Fibroblast of skin of back (primary cell): ENCODE data around the gene METRN.

Experiments used
- DNase-seq: peaks from one replicate; pipeline ENCODE4 v3.0.0-alpha.2; 2013

Gene METRN

GRCh38 chr16:711084-711483, 3.8 kb upstream of the METRN start:
- DNase-seq = no peak

- DNase-seq = peak; percentile 60
Measured at GRCh38 chr16:711548-712320, 3.2 kb upstream of the METRN start.

GRCh38 chr16:712740-713250, 2.1 kb upstream of the METRN start:
- peak; percentile 98 for DNase-seq

DNA sequence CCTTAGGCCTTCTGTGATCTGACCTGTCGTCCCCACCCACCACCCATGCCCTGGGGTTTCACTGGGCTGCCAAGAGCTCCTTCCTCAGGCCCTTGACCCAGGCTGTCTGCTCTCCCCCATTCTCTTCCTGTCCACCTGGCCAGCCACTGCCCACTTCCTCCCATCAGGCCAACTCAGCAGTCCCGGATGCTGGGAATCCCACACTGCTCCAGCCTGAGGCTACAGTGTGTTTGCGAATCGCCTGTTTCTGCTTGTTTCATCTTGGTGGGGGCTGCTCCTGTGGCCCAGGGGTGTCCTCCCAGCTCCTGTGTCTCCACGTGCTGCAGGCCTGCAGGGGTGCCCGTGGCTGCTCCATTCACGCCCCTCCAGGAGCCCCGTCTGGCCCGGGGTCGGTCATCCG, 839 bp upstream of the METRN start:
- DNase-seq = no peak

GRCh38 chr16:715477-716199, 720 bp downstream of the METRN start:
- DNase-seq = peak; percentile 45

- DNase-seq = peak; percentile 18
Measured at GRCh38 chr16:716200-716568, 1.3 kb downstream of the METRN start.

DNA sequence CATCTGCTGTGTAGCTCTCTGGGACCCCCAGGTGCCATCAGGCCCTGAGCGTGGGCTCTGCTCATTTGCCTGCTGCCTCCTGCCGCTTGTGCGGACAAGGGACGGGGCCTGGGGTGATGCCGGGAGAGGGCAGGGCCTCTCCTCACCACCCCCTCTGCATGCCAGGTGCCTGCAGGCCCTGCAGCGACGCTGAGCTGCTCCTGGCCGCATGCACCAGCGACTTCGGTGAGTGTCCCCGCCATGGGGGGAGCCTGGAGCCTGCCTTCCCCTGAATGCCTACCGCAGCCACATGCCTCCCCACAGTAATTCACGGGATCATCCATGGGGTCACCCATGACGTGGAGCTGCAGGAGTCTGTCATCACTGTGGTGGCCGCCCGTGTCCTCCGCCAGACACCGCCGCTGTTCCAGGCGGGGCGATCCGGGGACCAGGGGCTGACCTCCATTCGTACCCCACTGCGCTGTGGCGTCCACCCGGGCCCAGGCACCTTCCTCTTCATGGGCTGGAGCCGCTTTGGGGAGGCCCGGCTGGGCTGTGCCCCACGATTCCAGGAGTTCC, 1.9 kb downstream of the METRN start:
- no peak for DNase-seq

DNA sequence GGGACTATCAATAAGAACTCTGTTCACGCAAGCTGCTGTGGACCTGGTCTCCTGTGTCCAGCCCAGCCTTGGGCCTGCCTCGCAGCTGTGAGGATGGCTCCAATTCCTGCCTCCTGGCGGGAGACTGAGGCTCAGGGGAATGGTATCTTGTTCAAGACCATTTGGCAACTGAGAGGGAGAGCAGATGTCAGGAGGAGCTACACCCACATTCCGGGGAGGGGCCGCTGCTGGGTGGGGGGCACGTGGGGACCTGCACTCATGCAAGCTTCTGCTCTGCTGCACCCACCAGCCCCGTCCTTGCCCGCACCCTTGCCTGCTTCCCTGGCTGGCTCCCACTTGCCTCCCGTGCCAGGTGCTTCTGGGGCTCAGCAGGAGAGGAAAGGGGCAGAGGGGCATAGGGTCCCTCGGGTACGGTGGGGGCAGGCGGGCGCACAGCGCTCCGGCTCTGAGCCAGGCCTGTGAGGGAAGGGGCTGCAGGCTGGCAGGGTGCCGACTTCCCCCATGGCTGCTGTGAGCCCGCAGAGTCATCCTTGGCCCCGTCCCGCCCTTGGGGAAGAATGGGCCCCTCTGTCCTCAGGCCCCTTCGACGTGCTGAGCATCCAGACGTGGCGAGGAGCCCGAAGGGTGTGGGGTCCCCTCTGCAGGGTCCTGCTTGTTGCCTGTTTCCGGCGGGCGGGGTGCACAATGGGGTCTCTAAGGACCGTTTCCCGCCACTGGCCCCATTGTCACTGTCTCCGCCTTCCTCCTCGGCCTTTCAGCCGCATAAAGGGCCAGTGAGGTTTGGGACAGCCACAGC, 2.7 kb downstream of the METRN start:
- no peak for DNase-seq

DNA sequence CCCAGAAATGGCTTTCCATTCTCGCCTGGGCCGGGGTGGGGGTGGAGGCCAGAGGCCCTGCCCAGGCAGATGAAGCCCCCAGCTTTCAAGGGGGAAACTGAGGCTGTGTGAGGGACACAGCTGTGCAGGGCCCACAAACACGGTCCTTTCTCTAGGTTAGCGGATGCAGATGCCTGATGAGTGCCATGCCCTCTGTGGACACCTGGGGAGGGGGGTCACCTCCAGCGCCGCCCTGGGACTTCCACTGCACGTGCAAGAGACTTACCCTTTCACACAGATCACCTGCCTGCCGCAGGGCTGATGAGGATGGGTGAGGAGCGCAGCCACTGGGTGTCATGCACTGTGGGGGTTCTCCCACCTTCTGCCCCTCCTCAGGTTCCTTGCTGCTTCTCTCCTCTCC, 3.5 kb downstream of the METRN start:
- DNase-seq = no peak

DNA sequence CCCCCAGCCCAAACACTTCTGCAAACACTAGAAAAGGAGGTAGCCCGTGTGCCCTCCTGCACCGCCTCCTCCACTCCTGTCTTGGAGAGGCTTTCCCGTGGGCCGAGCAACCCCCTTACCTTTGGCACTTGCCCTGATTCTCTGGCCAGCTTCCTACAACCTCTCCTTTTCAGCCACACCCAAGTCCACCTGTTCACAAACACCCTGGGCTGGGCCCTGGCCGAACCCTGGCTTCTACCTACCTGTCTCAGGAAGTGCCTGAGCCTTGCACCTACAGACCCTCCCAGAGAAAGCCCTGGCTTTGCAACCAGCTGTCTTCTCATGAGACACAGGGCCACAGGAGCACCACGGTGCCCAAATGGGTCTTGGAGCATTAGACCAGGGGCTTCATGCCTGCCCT, 4.0 kb downstream of the METRN start:
- DNase-seq = no peak

- DNase-seq = peak; percentile 19
Measured at GRCh38 chr16:719815-720446, 5.0 kb downstream of the METRN start.

- DNase-seq = peak; percentile 75
Measured at GRCh38 chr16:720447-720989, 5.6 kb downstream of the METRN start.

- peak; percentile 73 for DNase-seq
Measured at GRCh38 chr16:720990-721764, 6.3 kb downstream of the METRN start, which contains the start of gene ANTKMT. Gene ANTKMT, plus strand, starts transcription at chr16:721146. Its CDS starts 129 bp downstream, at chr16:721275.

DNA sequence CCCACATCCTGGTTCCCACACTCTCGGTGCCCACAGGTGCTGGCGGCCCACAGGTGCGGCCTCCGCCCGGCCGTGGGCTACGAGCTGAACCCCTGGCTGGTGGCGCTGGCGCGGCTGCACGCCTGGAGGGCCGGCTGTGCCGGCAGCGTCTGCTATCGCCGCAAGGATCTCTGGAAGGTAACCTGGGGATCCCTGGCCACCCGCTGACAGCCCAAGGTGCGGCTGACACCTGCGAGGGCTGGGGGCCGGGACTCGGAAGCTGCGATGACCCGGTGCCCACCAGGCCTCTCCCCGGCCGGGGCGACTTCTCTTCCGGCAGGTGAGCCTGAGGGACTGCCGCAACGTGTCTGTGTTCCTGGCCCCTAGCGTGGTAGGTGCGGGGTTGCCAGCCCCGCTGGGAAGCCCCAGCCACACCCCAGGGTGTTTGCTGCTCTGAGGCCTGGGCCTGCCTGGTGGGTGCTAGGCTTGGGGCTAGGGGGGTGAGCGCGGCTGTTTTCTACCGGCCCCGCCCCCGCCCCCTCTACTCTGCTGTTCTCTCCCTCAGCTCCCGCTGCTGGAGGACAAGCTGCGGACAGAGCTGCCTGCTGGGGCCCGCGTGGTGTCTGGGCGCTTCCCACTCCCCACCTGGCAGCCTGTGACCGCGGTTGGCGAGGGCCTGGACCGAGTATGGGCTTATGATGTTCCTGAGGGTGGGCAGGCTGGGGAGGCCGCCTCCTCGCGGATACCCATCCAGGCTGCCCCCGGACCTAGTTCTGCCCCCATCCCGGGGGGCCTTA, 7.0 kb downstream of the METRN start:
- no peak for DNase-seq

- DNase-seq = no peak
Measured at GRCh38 chr16:722835-723633, 8.1 kb downstream of the METRN start.

- no peak for DNase-seq
Measured at GRCh38 chr16:723695-724094, 8.8 kb downstream of the METRN start.

GRCh38 chr16:724188-725040, 9.5 kb downstream of the METRN start:
- no peak for DNase-seq

- DNase-seq = no peak
Measured at GRCh38 chr16:725041-725376, 10.1 kb downstream of the METRN start.
